Measurements from ENCODE around the gene MAPK8.

MAPK8 gene

GRCh38 chr10:48451969-48452878 is 145.7 kb downstream of the MAPK8 start:
- TF ChIP-seq ZNF837 (tag by site-specific recombination; IDR thresholded peaks at IDR 0.05): no peak
- TF ChIP-seq HIC1 (tag by site-specific recombination; IDR thresholded peaks at IDR 0.05): no peak
- TF ChIP-seq ZNF677 (tag by site-specific recombination; IDR thresholded peaks at IDR 0.05): no peak
- TF ChIP-seq ZNF558 (tag by site-specific recombination; IDR thresholded peaks at IDR 0.05): no peak
- no peak for TF ChIP-seq ZNF660 (tag by site-specific recombination; IDR thresholded peaks at IDR 0.05)
- TF ChIP-seq KLF1 (tag by site-specific recombination; IDR thresholded peaks at IDR 0.05): no peak
- no peak for TF ChIP-seq ZNF488 (tag by site-specific recombination; IDR thresholded peaks at IDR 0.05)
- TF ChIP-seq ZNF138 (tag by site-specific recombination; IDR thresholded peaks at IDR 0.05; ENCODE audit: borderline replicate concordance): no peak
- no peak for TF ChIP-seq ZIC2 (tag by site-specific recombination; IDR thresholded peaks at IDR 0.05)
- no peak for TF ChIP-seq ZNF624 (tag by site-specific recombination; IDR thresholded peaks at IDR 0.05)
- TF ChIP-seq OVOL3 (tag by site-specific recombination; IDR thresholded peaks at IDR 0.05): no peak
- TF ChIP-seq BCL6B (tag by site-specific recombination; IDR thresholded peaks at IDR 0.05): no peak
- TF ChIP-seq ZNF449 (tag by site-specific recombination; IDR thresholded peaks at IDR 0.05): no peak
- no peak overlapping the region for H3K4me3 ChIP-seq (ENCODE audit: low read depth, low read length)
- peaks cover 0 to 19% of the 10 kb centered on the region in 2 experiments; a peak in 1 of 3 replicates for H3K36me3 ChIP-seq (ENCODE audit: control insufficient read depth in 2 of 2, insufficient read depth in 1 of 2, low read length in 2 of 2)
- no peaks in the 10 kb centered on the region for H3K9me3 ChIP-seq (ENCODE audit: control insufficient read depth, insufficient read depth, low read depth, low read length)
- H3K4me1 ChIP-seq (ENCODE audit: control insufficient read depth, insufficient read depth, low read length): peaks cover 2% of the 10 kb centered on the region; the same call in 1 of the 2 replicates
- CTCF ChIA-PET: no interaction called here
- POLR2A ChIA-PET: no interaction called here
- H3K27ac ChIP-seq (ENCODE audit: extremely low read depth, low read depth, low read length): no peak overlapping the region

- Histone ChIP-seq H3K27ac (ENCODE audit: extremely low read depth, low read depth, low read length) (no peak overlapping the region), H3K9me3 (ENCODE audit: control insufficient read depth, insufficient read depth, low read depth, low read length) (no peaks in the 10 kb centered on the region), H3K4me3 (ENCODE audit: low read depth, low read length) (no peak overlapping the region), H3K4me1 (ENCODE audit: control insufficient read depth, insufficient read depth, low read length) (peaks cover 2% of the 10 kb centered on the region; the same call in 1 of the 2 replicates), H3K36me3 (ENCODE audit: control insufficient read depth in 2 of 2, insufficient read depth in 1 of 2, low read length in 2 of 2) (peaks cover 0 to 19% of the 10 kb centered on the region in 2 experiments; a peak in 1 of 3 replicates)
- TF ChIP-seq ZFP37 (tag by site-specific recombination; IDR thresholded peaks at IDR 0.05) (no peak), TRIM28 (IDR thresholded peaks at IDR 0.05; ENCODE audit: borderline replicate concordance, low read length) (no peak), ZNF549 (tag by site-specific recombination; IDR thresholded peaks at IDR 0.05) (no peak), ZNF19 (tag by site-specific recombination; IDR thresholded peaks at IDR 0.05; ENCODE audit: low read depth) (no peak), ZNF473 (tag by site-specific recombination; IDR thresholded peaks at IDR 0.05) (no peak)
- ChIA-PET POLR2A (no interaction called here), CTCF (no interaction called here)
These were observed 146.5 kb downstream of the MAPK8 start for GRCh38 chr10:48452879-48453412.

All from HEK293 (cell line).